Coronary artery (tissue), 2 donors: ENCODE measurements around the gene GALNT13.

Experiments used
- DNase-seq: peaks from one replicate; pipeline ENCODE4 v3.0.0-alpha.2; 2017; ENCODE audit warnings: low spot score
- H3K27ac ChIP-seq, 2 donors: fragments of 200-600 bp; sonication (generic); one replicate each; pipeline ENCODE4 v1.5.1; 2016 to 2019
- H3K4me3 ChIP-seq: fragments of 200-600 bp; sonication (generic); 2 replicates; pipeline ENCODE4 v1.5.1; 2016; ENCODE audit warnings: mild to moderate bottlenecking, moderate library complexity
- CTCF ChIP-seq: fragments of 200-600 bp; sonication (generic); IDR thresholded peaks from one replicate; pipeline ENCODE4 v1.5.1; 2019; ENCODE audit warnings: antibody characterized with exemption

Gene GALNT13

GRCh38 chr2:154046493-154046892 is 174.8 kb downstream of the GALNT13 start:
- TF ChIP-seq CTCF = no peak
- H3K4me3 ChIP-seq = no peak overlapping the region
- no peak for DNase-seq
- no peak overlapping the region for H3K27ac ChIP-seq

- no peak overlapping the region for H3K27ac ChIP-seq
- no peak for DNase-seq
- H3K4me3 ChIP-seq = no peak overlapping the region
- no peak for TF ChIP-seq CTCF
Measured at GRCh38 chr2:154048905-154049304, 177.2 kb downstream of the GALNT13 start.

GRCh38 chr2:154049561-154049960 is 177.8 kb downstream of the GALNT13 start:
- no peak for DNase-seq
- no peak overlapping the region for H3K27ac ChIP-seq
- no peak overlapping the region for H3K4me3 ChIP-seq
- no peak for TF ChIP-seq CTCF

- Histone ChIP-seq H3K27ac (no peak overlapping the region), H3K4me3 (no peak overlapping the region)
- no peak for TF ChIP-seq CTCF
- DNase-seq = no peak
Measured at GRCh38 chr2:154067124-154067523, 195.4 kb downstream of the GALNT13 start.

- Histone ChIP-seq H3K27ac (no peak overlapping the region), H3K4me3 (no peak overlapping the region)
- no peak for TF ChIP-seq CTCF
- DNase-seq = no peak
Measured at GRCh38 chr2:154078926-154079325, 207.2 kb downstream of the GALNT13 start.

GRCh38 chr2:154092571-154092970 is 220.8 kb downstream of the GALNT13 start:
- no peak for DNase-seq

GRCh38 chr2:154093856-154094255 is 222.1 kb downstream of the GALNT13 start:
- TF ChIP-seq CTCF = no peak
- DNase-seq = no peak
- no peak overlapping the region for H3K4me3 ChIP-seq
- H3K27ac ChIP-seq = no peak overlapping the region

More at GRCh38 chr2:154092571-154092970, 220.8 kb downstream of the GALNT13 start:
- Histone ChIP-seq H3K4me3 (no peak overlapping the region), H3K27ac (no peak overlapping the region)
- TF ChIP-seq CTCF = no peak
